HCT116 (cell line): Measurements from ENCODE around the gene CCL20. TPM values are rescaled to one million over a fixed set of nuclear protein-coding genes. Genes with fewer than 3 reads are reported as not detected.
A peak's percentile ranks its signal among the peaks of the same experiment; 100 is the strongest.

Experiments used
- ATAC-seq: fragments of 200-7000 bp; cut with Tn5 transposase; 2 replicates; pipeline ENCODE4 v1.9.1; 2020; ENCODE audit warnings: mild to moderate bottlenecking, moderate library complexity
- BruUV-seq: library from RNA; stranded (reverse); fragments of 400-500 nt; replicated peaks from 2 replicates; lab custom pipeline; 2021; lab: Mats Ljungman, UMichigan
- CTCF ChIA-PET: fragments of 300-600 bp; sonication (Branson Sonifier 250); formaldehyde crosslinking; loops from one replicate; lab custom pipeline; 2021; ENCODE audit warnings: antibody characterized with exemption; lab: Charles Lee
- POLR2A ChIA-PET: fragments of 300-600, 350-600 bp; sonication (Branson Sonifier 250); formaldehyde crosslinking; loops from one replicate; lab custom pipeline; 2021; ENCODE audit warnings: antibody characterized with exemption; lab: Charles Lee
- RAD21 ChIA-PET, 2 experiments: fragments of 300-600 bp; sonication (Branson Sonifier 250); formaldehyde crosslinking; loops; one replicate each; lab custom pipeline; 2023; ENCODE audit warnings: low total read pairs in 2 of 2; ENCODE audit not compliant: uncharacterized antibody in 2 of 2, unreplicated experiment in 2 of 2, low non-redundant PET in 1 of 2; lab: Charles Lee
- DNase-seq: peaks from one replicate; pipeline ENCODE4 v3.0.0-alpha.2; 2010; ENCODE audit warnings: low read depth, low spot score
- H2AFZ ChIP-seq: fragments of 200-600 bp; shearing (Covaris generic), sonication (generic); 2 replicates; pipeline ENCODE4 v1.6.1; 2017; ENCODE audit warnings: low read depth, mixed run types, mixed read lengths, antibody characterized with exemption, low read length; ENCODE audit not compliant: poor library complexity, severe bottlenecking
- H3K27ac ChIP-seq: 2 replicates; pipeline ENCODE4 v1.5.1; 2012; ENCODE audit warnings: low read depth, low read length
- H3K27me3 ChIP-seq: fragments of 200-600 bp; sonication (generic); 2 replicates; pipeline ENCODE4 v1.6.1; 2016; ENCODE audit warnings: mixed run types, low read length, mixed read lengths; ENCODE audit not compliant: insufficient read depth
- H3K36me3 ChIP-seq, 2 experiments: fragments of 200-500 bp in 1 of 2; fragments of 200-600 bp in 1 of 2; sonication (Bioruptor generic) in 1 of 2; sonication (generic) in 1 of 2; 2 replicates each; pipeline versions ENCODE4 v1.5.1 to v1.6.1; 2014 to 2016; ENCODE audit warnings: low read length in 2 of 2, inconsistent platforms in 1 of 2, mixed read lengths in 1 of 2, mixed run types in 1 of 2; ENCODE audit not compliant: insufficient read depth in 2 of 2, control insufficient read depth in 1 of 2
- H3K4me1 ChIP-seq, 2 experiments: fragments of 200-600 bp in 1 of 2; sonication (generic) in 1 of 2; 2 replicates each; pipeline versions ENCODE4 v1.5.1 to v1.6.1; 2012 to 2017; ENCODE audit warnings: low read length in 2 of 2, inconsistent platforms in 1 of 2, mild to moderate bottlenecking in 1 of 2, mixed read lengths in 1 of 2, mixed run types in 1 of 2, moderate library complexity in 1 of 2; ENCODE audit not compliant: insufficient read depth in 2 of 2, control insufficient read depth in 1 of 2
- H3K4me2 ChIP-seq: fragments of 200-600 bp; sonication (generic); 2 replicates; pipeline ENCODE4 v1.6.1; 2017; ENCODE audit warnings: mixed run types, low read length, mixed read lengths
- H3K4me3 ChIP-seq, 2 experiments: fragments of 200-600 bp in 1 of 2; sonication (generic) in 1 of 2; replicated peaks in 1 of 2; 2 replicates each; pipeline ENCODE4 v1.5.1; 2011 to 2016; ENCODE audit warnings: low read length in 2 of 2, control low read depth in 1 of 2, low read depth in 1 of 2, mild to moderate bottlenecking in 1 of 2, mixed read lengths in 1 of 2, mixed run types in 1 of 2
- H3K79me2 ChIP-seq: fragments of 200-600 bp; sonication (generic); 2 replicates; pipeline ENCODE4 v1.6.1; 2017; ENCODE audit warnings: mild to moderate bottlenecking, mixed run types, low read length, moderate library complexity, mixed read lengths; ENCODE audit not compliant: insufficient read depth
- H3K9ac ChIP-seq: fragments of 200-600 bp; sonication (generic); 2 replicates; pipeline ENCODE4 v1.6.1; 2016; ENCODE audit warnings: low read length, mixed read lengths
- H3K9me2 ChIP-seq: fragments of 200-600 bp; sonication (generic), shearing (Covaris generic); 2 replicates; pipeline ENCODE4 v1.6.1; 2017; ENCODE audit warnings: mixed run types, mild to moderate bottlenecking, moderate library complexity; ENCODE audit not compliant: insufficient read depth
- H3K9me3 ChIP-seq, 2 experiments: fragments of 200-500 bp in 1 of 2; fragments of 200-600 bp in 1 of 2; sonication (Bioruptor generic) in 1 of 2; sonication (generic) in 1 of 2; 2 replicates each; pipeline ENCODE4 v1.6.1; 2014 to 2017; ENCODE audit warnings: low read length in 2 of 2, mixed read lengths in 2 of 2, inconsistent platforms in 1 of 2, low read depth in 1 of 2, mild to moderate bottlenecking in 1 of 2, mixed run types in 1 of 2, moderate library complexity in 1 of 2; ENCODE audit not compliant: control insufficient read depth in 1 of 2, insufficient read depth in 1 of 2
- H4K20me1 ChIP-seq: fragments of 200-600 bp; sonication (generic), shearing (Covaris generic); 2 replicates; pipeline ENCODE4 v1.6.1; 2017; ENCODE audit warnings: mixed run types, mild to moderate bottlenecking, moderate library complexity; ENCODE audit not compliant: insufficient read depth
- CBX3 ChIP-seq: IDR thresholded peaks from 2 replicates; pipeline ENCODE4 v1.6.1; 2012; ENCODE audit warnings: low read depth
- CEBPB ChIP-seq: IDR thresholded peaks from 2 replicates; pipeline ENCODE4 v1.6.1; 2012; ENCODE audit warnings: low read depth
- CTCF ChIP-seq, 3 experiments: fragments of 200-600 bp in 1 of 3; sonication (generic) in 1 of 3; IDR thresholded peaks in 2 of 3; conservative IDR thresholded peaks in 1 of 3; 2 replicates each; pipeline ENCODE4 v1.5.1; 2012 to 2017; ENCODE audit warnings: low read depth in 2 of 3, low read length in 2 of 3, antibody characterized with exemption in 1 of 3, borderline replicate concordance in 1 of 3, control low read depth in 1 of 3, mild to moderate bottlenecking in 1 of 3, mixed read lengths in 1 of 3, mixed run types in 1 of 3, moderate library complexity in 1 of 3; ENCODE audit not compliant: insufficient read depth in 1 of 3
- FOSL1 ChIP-seq: IDR thresholded peaks from 2 replicates; pipeline ENCODE4 v1.6.1; 2012; ENCODE audit warnings: low read depth
- MAX ChIP-seq: IDR thresholded peaks from 2 replicates; pipeline ENCODE4 v1.6.1; 2012
- POLR2AphosphoS5 ChIP-seq: IDR thresholded peaks from 2 replicates; pipeline ENCODE4 v1.6.1; 2011; ENCODE audit warnings: mild to moderate bottlenecking, low read depth, low read length, moderate library complexity
- RAD21 ChIP-seq: IDR thresholded peaks from 2 replicates; pipeline ENCODE4 v1.6.1; 2012; ENCODE audit warnings: low read depth, mild to moderate bottlenecking
- YY1 ChIP-seq: IDR thresholded peaks from 2 replicates; pipeline ENCODE4 v1.6.1; 2011; ENCODE audit warnings: low read length, low read depth, moderate library complexity, mild to moderate bottlenecking; ENCODE audit not compliant: insufficient replicate concordance; ENCODE audit errors: extremely low read depth
- ZFX ChIP-seq: fragments of 450-650 bp; IDR thresholded peaks from 2 replicates; pipeline ENCODE4 v1.6.1; 2017
- intact Hi-C: fragments of 100-400 bp; cut with micrococcal nuclease; formaldehyde crosslinking; loops from 2 replicates; pipeline ENCODE4 v1.10.0; 2022
- total RNA-seq: library from RNA; stranded (reverse); gene quantifications from one replicate; pipeline ENCODE4 v1.2.1, GENCODE V29; 2021; ENCODE audit not compliant: unreplicated experiment

CCL20 gene
- total RNA-seq, 1 experiment from 2014 or later, result 0.30 TPM

GRCh38 chr2:227765788-227766372 is 47.8 kb upstream of the CCL20 start:
- H3K4me1 ChIP-seq, result peaks cover 0 to 6% of the 10 kb centered on the region in 2 experiments; a peak in 1 of 4 replicates
- H3K36me3 ChIP-seq, result no peaks in the 10 kb centered on the region
- intact Hi-C loops, result loop anchor here (1.0 to 10.0 kb wide), 5 partner anchors 108 to 636 kb away; no protein-coding TSS in a partner anchor
- peak overlapping the region; percentile 0; the same call in 1 of the 2 replicates for H3K4me2 ChIP-seq
- H3K9ac ChIP-seq, result no peak overlapping the region
- no peak overlapping the region for H3K4me3 ChIP-seq
- no peaks in the 10 kb centered on the region for H4K20me1 ChIP-seq
- H3K9me3 ChIP-seq, result no peaks in the 10 kb centered on the region
- TF ChIP-seq CEBPB (no peak), YY1 (no peak), RAD21 (no peak), FOSL1 (no peak), CBX3 (no peak), MAX (no peak)
- ChIA-PET RAD21 (interaction anchor here (0.7 to 2.4 kb wide), 6 partner anchors 25 to 528 kb away, joined by 3 to 22 read pairs (median 6); no protein-coding TSS in a partner anchor), CTCF (interaction anchor here (0.6 to 3.9 kb wide), 18 partner anchors 8 to 635 kb away, joined by 3 to 72 read pairs (median 6); no protein-coding TSS in a partner anchor), POLR2A (interaction anchor here (1.4 kb wide), 1 partner anchor 107 kb away, joined by 11 read pairs; no protein-coding TSS in a partner anchor)
- no TSS peak for BruUV-seq
- H3K27me3 ChIP-seq, result no peaks in the 10 kb centered on the region
- ATAC-seq (peak; percentile 13; the same call in 1 of the 2 replicates), DNase-seq (no peak)
- peak overlapping the region; percentile 57 for H2AFZ ChIP-seq
- no peak overlapping the region for H3K27ac ChIP-seq
- H3K79me2 ChIP-seq, result no peaks in the 10 kb centered on the region
- H3K9me2 ChIP-seq, result no peaks in the 10 kb centered on the region

GRCh38 chr2:227766373-227766883 is 47.2 kb upstream of the CCL20 start:
- ChIA-PET RAD21 (interaction anchor here (0.7 to 2.4 kb wide), 6 partner anchors 26 to 528 kb away, joined by 3 to 22 read pairs (median 6); no protein-coding TSS in a partner anchor), POLR2A (interaction anchor here (1.4 kb wide), 1 partner anchor 108 kb away, joined by 11 read pairs; no protein-coding TSS in a partner anchor), CTCF (interaction anchor here (0.6 to 3.9 kb wide), 19 partner anchors 8 to 636 kb away, joined by 3 to 72 read pairs (median 5); no protein-coding TSS in a partner anchor)
- peaks cover 0 to 6% of the 10 kb centered on the region in 2 experiments; a peak in 1 of 4 replicates for H3K4me1 ChIP-seq
- H3K36me3 ChIP-seq, result no peaks in the 10 kb centered on the region
- H3K79me2 ChIP-seq, result no peaks in the 10 kb centered on the region
- no peaks in the 10 kb centered on the region for H3K9me3 ChIP-seq
- TF ChIP-seq POLR2AphosphoS5 (no peak), ZFX (no peak), CBX3 (peak; percentile 62), RAD21 (peak; percentile 98), CTCF (IDR thresholded peaks at IDR 0.05 in 2 of 3, conservative IDR thresholded peaks at IDR 0.05 in 1 of 3; ENCODE audit: borderline replicate concordance in 1 of 3, insufficient read depth in 1 of 3, low read depth in 2 of 3, low read length in 2 of 3) (peak; percentile 78 to 93 (median 90); a peak in 5 of 6 replicates), YY1 (peak; percentile 66)
- H3K27ac ChIP-seq, result no peak overlapping the region
- peak overlapping the region; percentile 57 for H2AFZ ChIP-seq
- DNase-seq (peak; percentile 63), ATAC-seq (peak; percentile 99)
- intact Hi-C loops, result loop anchor here (1.0 to 10.0 kb wide), 5 partner anchors 108 to 636 kb away; no protein-coding TSS in a partner anchor
- H4K20me1 ChIP-seq, result no peaks in the 10 kb centered on the region
- no peaks in the 10 kb centered on the region for H3K27me3 ChIP-seq
- no peak overlapping the region for H3K9ac ChIP-seq
- BruUV-seq, result no TSS peak
- peak overlapping the region; percentile 0; the same call in 1 of the 2 replicates for H3K4me2 ChIP-seq
- H3K4me3 ChIP-seq, result no peak overlapping the region
- no peaks in the 10 kb centered on the region for H3K9me2 ChIP-seq
